GM21526 (cell line): ENCODE measurements around the gene AANAT.
A peak's percentile ranks its signal among the peaks of the same experiment; 100 is the strongest.

Experiments used
- ATAC-seq: cut with Tn5 transposase; IDR thresholded peaks from one replicate; pipeline ENCODE4 v1.9.1; 2021; ENCODE audit warnings: moderate library complexity; ENCODE audit not compliant: unreplicated experiment, low FRiP score

AANAT gene

GRCh38 chr17:76484228-76484725 lies 16.9 kb downstream of the AANAT start:
- no peak for ATAC-seq

- no peak for ATAC-seq
Observed at GRCh38 chr17:76485569-76485968, 18.2 kb downstream of the AANAT start.

- ATAC-seq = no peak
Observed at GRCh38 chr17:76487451-76488192, 20.2 kb downstream of the AANAT start.

GRCh38 chr17:76490112-76490710 lies 22.8 kb downstream of the AANAT start:
- ATAC-seq = no peak

DNA sequence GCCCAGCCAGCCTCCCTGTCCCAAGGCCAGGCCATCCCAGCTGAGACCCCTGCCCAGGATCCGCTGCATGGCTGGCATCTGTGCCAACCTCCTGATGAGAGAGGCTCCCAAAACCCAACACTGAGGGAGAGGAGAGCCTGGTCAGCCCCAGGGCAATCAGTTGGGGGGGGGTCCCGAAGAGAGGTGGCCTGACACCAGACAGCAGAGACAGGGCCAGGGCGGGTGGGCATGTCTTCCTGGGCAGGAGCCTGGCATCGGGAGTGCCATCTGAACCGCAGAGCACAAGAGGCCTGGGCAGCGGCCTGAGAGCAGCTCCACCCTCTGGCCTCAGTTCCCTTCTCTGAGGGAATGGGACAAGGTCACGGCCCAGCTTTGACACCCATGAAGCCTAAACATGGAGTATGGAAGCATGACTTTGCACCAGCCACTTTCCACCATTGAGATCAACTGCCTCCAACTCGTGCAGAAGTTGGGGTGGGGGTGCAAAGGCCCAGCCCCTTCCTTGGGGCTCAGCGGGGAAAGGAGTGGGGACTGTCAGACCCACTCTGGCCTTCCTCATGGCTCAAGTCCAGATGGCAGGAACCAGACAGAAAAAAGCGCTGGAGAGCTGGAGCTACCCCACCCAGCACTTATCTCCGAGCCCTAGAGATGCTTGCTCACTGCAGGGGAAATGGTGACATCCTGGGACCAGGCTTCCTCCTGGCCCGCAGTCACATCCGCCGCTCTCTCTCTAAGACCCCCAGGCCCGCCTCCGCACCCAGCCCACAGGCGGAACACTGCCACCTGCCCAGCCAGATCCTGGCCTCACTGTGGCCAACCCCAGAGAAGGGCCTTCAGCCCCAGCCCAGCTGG lies 24.1 kb downstream of the AANAT start:
- ATAC-seq = no peak

GRCh38 chr17:76492123-76492988 lies 25.0 kb downstream of the AANAT start:
- no peak for ATAC-seq

- no peak for ATAC-seq
Observed at GRCh38 chr17:76492989-76493501, 25.6 kb downstream of the AANAT start.

DNA sequence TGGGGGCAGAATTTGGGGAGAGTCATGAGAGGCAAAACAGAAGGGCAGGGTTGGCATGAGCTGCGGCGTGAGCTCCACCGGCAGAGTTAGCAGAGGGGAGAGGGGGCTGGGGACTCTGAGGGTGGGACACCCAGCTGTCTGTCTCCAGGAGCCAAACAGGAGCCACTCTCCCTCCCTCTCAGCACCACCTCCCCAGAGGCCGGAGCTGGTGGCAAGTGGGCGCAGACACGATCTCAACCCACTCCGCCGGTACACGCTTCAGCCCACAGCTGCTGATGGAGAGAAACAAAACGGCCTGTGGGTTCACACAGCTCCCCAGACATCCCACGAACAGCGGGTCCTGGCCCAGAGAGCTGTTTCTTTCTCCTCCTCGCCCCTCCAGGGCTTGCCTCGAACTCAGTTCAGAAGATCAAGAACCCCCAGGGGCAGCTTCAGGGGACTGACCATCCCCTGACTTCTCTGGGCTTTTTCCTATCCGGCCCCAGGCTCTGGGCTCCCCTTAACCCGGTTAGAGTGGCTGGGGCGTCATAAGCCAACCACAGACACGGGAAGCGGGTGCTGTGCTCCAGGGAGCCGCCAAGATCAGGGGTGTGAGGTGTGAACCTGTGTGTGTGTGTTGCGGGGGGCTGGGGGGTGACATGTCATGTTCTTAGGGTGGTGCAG lies 26.2 kb downstream of the AANAT start:
- no peak for ATAC-seq

DNA sequence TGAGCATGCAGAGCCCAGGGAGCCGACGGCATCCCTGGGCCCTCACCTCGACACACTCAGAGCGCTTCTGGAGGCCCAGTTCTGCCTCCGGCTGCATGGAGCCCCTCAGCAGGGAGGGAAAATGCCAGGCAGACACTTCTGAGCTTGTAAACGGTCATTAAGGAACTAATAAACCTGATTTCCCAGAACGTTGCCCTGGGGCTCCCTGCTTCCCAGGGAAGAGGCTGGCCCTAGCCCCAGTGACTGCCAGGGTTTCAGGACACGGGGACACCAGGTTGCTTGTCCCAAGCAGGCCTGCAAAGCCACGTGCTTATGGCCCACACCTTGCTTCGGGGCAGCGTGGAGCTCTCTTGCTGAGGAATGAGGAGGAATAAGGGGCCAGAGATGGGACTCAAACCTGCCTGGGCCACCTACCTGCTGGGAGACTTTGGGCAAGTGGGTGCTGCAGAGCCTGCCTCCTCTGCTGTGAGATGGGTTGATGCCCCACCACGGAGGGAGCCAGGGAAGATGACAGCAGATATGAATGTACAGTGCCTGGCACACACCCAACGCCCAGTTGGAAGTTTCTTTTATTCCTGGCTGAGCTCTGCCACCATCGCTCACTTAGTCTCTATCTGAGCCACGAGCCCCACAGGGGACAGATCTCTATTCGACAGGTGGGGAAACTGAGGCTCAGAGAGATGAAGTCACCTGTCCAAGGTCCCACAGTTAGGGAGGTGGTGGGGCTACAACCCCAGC lies 28.4 kb downstream of the AANAT start:
- ATAC-seq = no peak

GRCh38 chr17:76496464-76496863 lies 29.1 kb downstream of the AANAT start:
- ATAC-seq = no peak

GRCh38 chr17:76497699-76497978 lies 30.2 kb downstream of the AANAT start:
- no peak for ATAC-seq

DNA sequence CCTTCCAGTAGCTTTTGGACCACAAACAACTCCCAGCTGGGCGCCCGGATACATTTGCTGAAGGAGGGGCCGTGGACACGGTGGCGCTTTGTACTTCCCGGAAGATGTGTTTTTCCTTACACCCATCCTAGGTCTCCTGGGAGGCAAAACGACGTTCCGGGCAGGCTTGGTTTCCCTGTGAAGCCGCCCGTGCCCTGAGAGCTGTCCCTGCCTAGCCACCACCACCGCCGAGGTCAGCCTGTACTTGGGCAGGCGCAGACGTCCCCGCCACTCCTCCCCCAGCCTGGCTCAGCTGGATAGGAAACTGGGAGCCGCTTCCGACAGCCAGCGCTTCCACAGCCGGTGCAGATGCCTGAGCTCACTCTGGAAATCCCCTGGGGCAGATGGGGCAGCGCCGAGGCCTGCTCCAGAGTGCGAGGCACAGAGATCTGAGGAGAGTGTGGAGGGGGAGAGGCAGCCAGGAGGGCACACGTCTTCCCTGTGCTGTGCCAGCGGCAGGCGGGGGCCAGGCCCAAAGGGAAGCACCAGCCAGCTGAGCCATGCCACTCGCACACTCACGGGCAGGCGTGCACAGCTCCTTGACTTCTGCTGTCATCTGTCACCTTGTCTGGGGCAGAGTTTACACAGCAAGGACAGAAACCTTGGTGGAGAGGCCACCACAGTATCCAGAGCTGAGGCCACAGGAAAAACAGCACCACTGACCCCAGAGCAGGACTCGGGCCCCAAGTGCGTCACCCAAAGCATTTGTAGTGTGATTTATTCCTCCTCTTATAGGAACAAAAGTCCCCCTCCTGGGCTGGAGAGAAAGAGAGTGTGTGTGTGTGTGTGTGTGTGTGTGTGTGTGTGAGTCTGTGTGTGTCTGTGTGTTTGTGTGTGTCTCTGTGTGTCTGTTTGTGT lies 30.8 kb downstream of the AANAT start:
- no peak for ATAC-seq

DNA sequence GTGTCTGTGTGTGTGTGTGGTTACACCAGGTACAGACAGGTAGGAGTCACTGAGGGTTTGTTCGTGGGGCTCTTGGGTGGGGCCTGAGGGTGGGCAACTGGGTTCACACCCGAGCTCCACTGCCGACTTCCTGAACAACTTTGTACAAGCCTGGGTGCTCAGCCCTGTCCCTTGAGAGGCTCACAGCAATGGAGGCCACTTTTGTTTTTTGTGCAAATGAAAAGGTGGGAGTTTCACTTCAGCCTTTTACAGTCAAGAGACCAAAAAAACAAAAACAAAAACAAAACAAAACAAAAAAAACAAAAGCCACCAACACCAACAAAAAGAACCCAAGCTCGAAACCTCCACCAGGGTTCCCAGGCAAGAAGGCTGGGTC lies 31.5 kb downstream of the AANAT start:
- no peak for ATAC-seq

- ATAC-seq = no peak
Observed at GRCh38 chr17:76499267-76499667, 31.9 kb downstream of the AANAT start.

DNA sequence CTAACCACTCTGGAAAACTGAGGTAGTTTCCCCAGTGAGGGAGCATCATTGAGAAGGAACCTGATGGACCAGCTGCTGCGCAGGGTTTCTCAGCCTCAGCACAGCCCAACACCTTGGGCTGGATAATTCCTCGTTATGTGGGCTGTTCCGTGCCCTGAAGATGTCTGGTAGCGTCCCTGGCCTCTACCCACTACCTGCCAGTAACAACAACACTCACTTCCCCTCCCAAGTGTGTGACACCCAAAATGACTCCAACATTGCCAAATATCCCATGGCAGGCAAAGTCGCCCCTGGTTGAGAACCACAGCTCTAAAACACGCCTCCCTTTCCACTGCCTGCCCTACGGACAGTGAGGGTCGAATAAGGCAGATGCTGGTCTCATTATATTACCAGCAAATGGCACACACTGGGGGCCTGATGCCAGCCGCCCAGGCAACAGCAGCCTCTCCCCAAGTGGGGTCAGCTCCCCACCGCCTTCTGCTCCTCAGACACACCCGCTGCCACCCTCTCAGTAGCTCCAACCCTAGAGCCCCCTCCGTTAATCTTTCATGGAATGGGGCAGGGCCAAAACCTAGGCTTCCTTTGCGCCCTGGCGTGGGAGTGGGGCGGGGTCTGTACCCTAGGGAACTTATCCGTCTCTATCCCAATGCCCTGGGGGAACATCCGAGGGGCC lies 32.8 kb downstream of the AANAT start:
- ATAC-seq = no peak

GRCh38 chr17:76500747-76501017 lies 33.3 kb downstream of the AANAT start:
- no peak for ATAC-seq

GRCh38 chr17:76501018-76501826 lies 33.8 kb downstream of the AANAT start, which contains the start of gene RHBDF2:
TSS of gene RHBDF2 (minus strand) at chr17:76501423. CDS start at chr17:76481524, 19,899 bp downstream.
- peak; percentile 56 for ATAC-seq
